A673 (cell line): Measurements from ENCODE around the gene NPAS2.

Experiments used
- CTCF ChIP-seq: fragments of 300-800, 200-600 bp; sonication (generic); conservative IDR thresholded peaks from 2 replicates; pipeline ENCODE4 v1.5.1; 2017; ENCODE audit warnings: low read depth, mild to moderate bottlenecking, antibody characterized with exemption, low read length, moderate library complexity, mixed read lengths
- EZH2 ChIP-seq: fragments of 200-600 bp; sonication (generic); IDR thresholded peaks from 2 replicates; pipeline ENCODE4 v1.6.1; 2017; ENCODE audit warnings: borderline replicate concordance, low read depth, mild to moderate bottlenecking, mixed read lengths, antibody characterized with exemption, low read length; ENCODE audit not compliant: poor library complexity, severe bottlenecking

GRCh38 chr2:100894796-100895156 is 74.8 kb downstream of the NPAS2 start:
- TF ChIP-seq CTCF: no peak
- TF ChIP-seq EZH2: no peak
